Breast epithelium (tissue), 4 donors: ENCODE measurements around the gene SHH. TPM values are rescaled to one million over a fixed set of nuclear protein-coding genes. Genes with fewer than 3 reads are reported as not detected.

Experiments
- DNase-seq, 2 donors: peaks; one replicate each; pipeline ENCODE4 v3.0.0-alpha.2; 2019; ENCODE audit warnings: low spot score in 2 of 2
- H3K27ac ChIP-seq, 2 donors: fragments of 200-600 bp; sonication (generic) in 1 of 2; one replicate each; pipeline ENCODE4 v1.5.1; 2016 to 2019; ENCODE audit warnings: mild to moderate bottlenecking in 1 of 2
- H3K27me3 ChIP-seq, 2 donors: fragments of 200-600 bp; sonication (generic) in 1 of 2; one replicate each; pipeline versions ENCODE4 v1.5.1 to v1.6.0; 2017 to 2019; ENCODE audit warnings: control low read depth in 1 of 2, mild to moderate bottlenecking in 1 of 2
- H3K36me3 ChIP-seq: fragments of 200-600 bp; one replicate; pipeline ENCODE4 v1.5.1; 2019
- H3K4me1 ChIP-seq, 2 donors: fragments of 200-600 bp; sonication (generic); one replicate each; pipeline ENCODE4 v1.5.1; 2016 to 2019; ENCODE audit warnings: control low read depth in 1 of 2
- H3K4me3 ChIP-seq, 3 donors: fragments of 200-600 bp; sonication (generic); 1 replicate in 2 of 3; 2 replicates in 1 of 3; pipeline ENCODE4 v1.5.1; 2016 to 2019; ENCODE audit warnings: mild to moderate bottlenecking in 3 of 3, moderate library complexity in 2 of 3
- H3K9me3 ChIP-seq, 2 donors: fragments of 200-600 bp; sonication (generic) in 1 of 2; one replicate each; pipeline ENCODE4 v1.5.1; 2016 to 2019; ENCODE audit warnings: control low read depth in 1 of 2
- POLR2A ChIP-seq: fragments of 450-650 bp; IDR thresholded peaks from one replicate; pipeline ENCODE4 v1.6.1; 2016; ENCODE audit warnings: antibody characterized with exemption, mild to moderate bottlenecking, moderate library complexity
- POLR2AphosphoS5 ChIP-seq, 3 donors: sonication (generic); formaldehyde crosslinking; IDR thresholded peaks; one replicate each; pipeline ENCODE4 v1.6.1; 2017; ENCODE audit warnings: antibody characterized with exemption in 3 of 3
- intact Hi-C: fragments of 100-400 bp; cut with DNase I; formaldehyde crosslinking; loops from one replicate; pipeline ENCODE4 v1.15.1; 2023; ENCODE audit warnings: low total_unique reads
- total RNA-seq, 3 donors: library from RNA; depleted of rRNA; stranded (reverse); fragments of >200 nt; gene quantifications; one replicate each; pipeline ENCODE4 v1.1.0, GENCODE V29; 2016
- TF ChIP-seq, protein P1 (sequence below), 3 donors: fragments of 450-650 bp; IDR thresholded peaks; one replicate each; pipeline ENCODE4 v1.5.1; 2016 to 2017; ENCODE audit warnings: antibody characterized with exemption in 3 of 3, mild to moderate bottlenecking in 3 of 3, moderate library complexity in 3 of 3

The SHH gene
- total RNA-seq, 3 donors from 2014 or later: not detected

DNA sequence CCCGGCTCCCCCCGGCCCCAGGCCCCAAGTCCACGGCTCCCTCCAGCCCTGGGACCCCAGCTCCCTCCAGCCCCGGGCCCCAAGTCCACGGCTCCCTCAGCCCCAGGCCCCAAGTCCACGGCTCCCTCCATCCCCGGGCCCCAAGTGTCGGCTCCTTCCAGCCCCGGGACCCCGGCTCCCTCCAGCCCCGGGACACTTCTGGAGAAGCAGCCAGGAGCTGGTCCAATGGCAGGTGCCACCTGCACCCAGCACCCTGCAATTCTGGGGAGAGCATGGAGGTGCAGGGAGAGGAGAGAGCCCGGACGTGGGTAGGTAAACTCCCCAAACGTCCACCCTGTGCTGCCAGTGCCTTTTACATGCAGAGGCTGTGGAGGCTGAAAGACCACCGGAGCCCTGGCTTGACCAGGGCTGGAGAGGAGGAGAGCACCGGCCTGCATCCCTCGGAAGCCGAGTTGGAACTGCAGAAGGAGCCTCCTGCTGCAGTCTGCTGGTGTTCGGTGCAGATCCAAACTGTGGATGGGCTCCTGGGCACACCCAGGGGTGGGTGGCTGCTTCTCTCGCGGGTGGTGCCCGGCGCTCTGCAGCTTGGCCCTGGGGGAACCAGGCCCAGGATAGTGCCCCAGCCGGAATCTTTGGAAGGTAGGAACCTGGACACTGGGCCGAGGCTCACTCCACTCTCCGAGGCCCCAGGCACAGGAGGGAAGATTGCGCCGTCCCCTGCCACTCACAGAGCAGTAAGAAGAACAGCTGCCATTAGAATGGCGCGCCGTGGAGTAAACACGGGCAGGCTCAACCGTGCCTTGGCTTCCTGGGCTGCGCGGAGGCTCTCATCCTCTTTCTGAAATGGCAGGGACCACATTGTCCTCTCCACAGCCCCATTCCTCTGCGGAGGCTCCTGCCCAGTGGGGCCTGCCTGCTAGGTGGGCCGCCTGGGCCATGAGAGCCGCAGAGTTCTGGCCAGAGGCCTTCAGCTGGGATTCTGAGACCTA lies 14.7 kb downstream of the SHH start:
- no peaks in the 10 kb centered on the region for H3K36me3 ChIP-seq
- H3K27me3 ChIP-seq: peaks cover 0 to 48% of the 10 kb centered on the region in 2 donors
- H3K27ac ChIP-seq: no peak overlapping the region
- intact Hi-C loops: no loop called here
- DNase-seq: no peak
- peak overlapping the region in 1 of 3 donors; percentile 39 for H3K4me3 ChIP-seq
- no peaks in the 10 kb centered on the region for H3K9me3 ChIP-seq
- no peaks in the 10 kb centered on the region for H3K4me1 ChIP-seq
- TF ChIP-seq, protein P1, sequence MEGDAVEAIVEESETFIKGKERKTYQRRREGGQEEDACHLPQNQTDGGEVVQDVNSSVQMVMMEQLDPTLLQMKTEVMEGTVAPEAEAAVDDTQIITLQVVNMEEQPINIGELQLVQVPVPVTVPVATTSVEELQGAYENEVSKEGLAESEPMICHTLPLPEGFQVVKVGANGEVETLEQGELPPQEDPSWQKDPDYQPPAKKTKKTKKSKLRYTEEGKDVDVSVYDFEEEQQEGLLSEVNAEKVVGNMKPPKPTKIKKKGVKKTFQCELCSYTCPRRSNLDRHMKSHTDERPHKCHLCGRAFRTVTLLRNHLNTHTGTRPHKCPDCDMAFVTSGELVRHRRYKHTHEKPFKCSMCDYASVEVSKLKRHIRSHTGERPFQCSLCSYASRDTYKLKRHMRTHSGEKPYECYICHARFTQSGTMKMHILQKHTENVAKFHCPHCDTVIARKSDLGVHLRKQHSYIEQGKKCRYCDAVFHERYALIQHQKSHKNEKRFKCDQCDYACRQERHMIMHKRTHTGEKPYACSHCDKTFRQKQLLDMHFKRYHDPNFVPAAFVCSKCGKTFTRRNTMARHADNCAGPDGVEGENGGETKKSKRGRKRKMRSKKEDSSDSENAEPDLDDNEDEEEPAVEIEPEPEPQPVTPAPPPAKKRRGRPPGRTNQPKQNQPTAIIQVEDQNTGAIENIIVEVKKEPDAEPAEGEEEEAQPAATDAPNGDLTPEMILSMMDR (IDR thresholded peaks at IDR 0.05): no peak
- no peak for TF ChIP-seq POLR2AphosphoS5 (IDR thresholded peaks at IDR 0.05)
- no peak for TF ChIP-seq POLR2A

DNA sequence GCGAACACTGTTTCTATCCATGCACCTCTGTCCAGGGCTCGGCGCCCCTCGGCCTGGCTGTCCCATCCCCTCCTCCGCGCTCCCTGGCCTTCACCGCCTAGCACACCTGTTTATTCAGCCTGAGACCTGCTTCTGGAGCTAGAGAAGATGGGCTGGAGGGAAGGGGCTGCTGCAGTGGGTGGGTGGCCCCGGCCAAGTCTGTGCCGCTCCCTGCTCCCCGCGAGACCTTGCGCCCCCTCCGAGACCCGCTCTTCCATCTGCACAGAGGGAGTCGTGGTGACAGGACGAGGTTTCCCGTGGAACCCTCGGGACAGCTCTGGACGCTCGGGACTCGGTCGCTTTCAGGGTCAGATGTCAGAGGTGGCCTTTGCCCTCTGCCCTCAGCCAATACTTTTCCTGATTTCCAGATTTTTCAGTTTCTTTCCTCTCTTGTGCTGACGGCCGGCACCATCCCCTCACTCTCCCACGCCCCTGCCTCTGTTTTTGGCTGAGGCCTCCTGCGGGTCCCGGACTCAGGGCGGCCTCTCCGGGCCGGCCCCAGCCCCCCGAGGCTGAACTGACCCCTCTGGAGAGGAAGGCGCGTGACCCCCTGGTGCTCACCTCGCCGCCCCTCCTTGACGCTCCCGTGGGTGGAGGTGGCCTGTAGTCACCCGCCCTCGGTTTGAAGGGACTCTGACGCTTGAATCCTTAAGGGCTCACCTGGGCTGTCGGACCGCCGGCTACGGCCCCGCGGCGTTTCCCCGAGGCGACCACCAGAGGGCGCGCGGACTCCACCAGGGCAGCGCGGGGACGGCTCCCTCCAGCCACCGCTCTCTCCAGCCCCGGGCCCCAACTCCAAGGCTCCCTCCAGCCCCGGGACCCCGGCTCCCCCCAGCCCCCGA lies 15.6 kb downstream of the SHH start:
- H3K36me3 ChIP-seq: no peaks in the 10 kb centered on the region
- TF ChIP-seq, protein P1 (IDR thresholded peaks at IDR 0.05): peak in 2 of 3 donors; percentile 64 to 71
- no peak for TF ChIP-seq POLR2AphosphoS5 (IDR thresholded peaks at IDR 0.05)
- DNase-seq: no peak
- H3K27me3 ChIP-seq: peaks cover 0 to 43% of the 10 kb centered on the region in 2 donors
- no peaks in the 10 kb centered on the region for H3K4me1 ChIP-seq
- intact Hi-C loops: no loop called here
- no peaks in the 10 kb centered on the region for H3K9me3 ChIP-seq
- H3K4me3 ChIP-seq: peak overlapping the region in 1 of 3 donors; percentile 39
- no peak overlapping the region for H3K27ac ChIP-seq

DNA sequence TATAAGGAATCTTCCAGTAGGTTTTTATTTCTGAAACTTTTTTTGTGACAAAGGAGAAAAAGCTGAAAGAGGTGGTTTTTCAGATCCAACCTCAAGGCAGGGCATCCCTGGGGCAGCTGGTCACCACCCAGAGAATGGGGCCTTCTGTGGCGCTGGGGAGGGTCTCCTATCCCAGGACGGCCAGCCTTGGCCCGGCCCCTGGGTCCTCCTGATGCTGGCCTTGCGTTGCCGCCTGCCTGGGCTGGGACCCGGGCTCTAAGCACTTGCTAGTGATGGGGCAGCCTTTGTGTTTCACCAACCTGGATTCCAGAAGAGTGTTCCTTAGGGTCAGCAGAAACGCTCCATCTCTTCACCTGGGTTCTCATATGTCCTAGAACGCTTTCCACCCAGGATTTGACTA lies 16.3 kb downstream of the SHH start:
- Histone ChIP-seq H3K27ac (no peak overlapping the region), H3K4me1 (no peaks in the 10 kb centered on the region), H3K36me3 (no peaks in the 10 kb centered on the region), H3K27me3 (peaks cover 0 to 38% of the 10 kb centered on the region in 2 donors), H3K9me3 (no peaks in the 10 kb centered on the region), H3K4me3 (no peak overlapping the region)
- TF ChIP-seq POLR2AphosphoS5 (IDR thresholded peaks at IDR 0.05): no peak
- TF ChIP-seq, protein P1 (IDR thresholded peaks at IDR 0.05): no peak
- no peak for TF ChIP-seq POLR2A
- DNase-seq: no peak
- intact Hi-C loops: no loop called here

DNA sequence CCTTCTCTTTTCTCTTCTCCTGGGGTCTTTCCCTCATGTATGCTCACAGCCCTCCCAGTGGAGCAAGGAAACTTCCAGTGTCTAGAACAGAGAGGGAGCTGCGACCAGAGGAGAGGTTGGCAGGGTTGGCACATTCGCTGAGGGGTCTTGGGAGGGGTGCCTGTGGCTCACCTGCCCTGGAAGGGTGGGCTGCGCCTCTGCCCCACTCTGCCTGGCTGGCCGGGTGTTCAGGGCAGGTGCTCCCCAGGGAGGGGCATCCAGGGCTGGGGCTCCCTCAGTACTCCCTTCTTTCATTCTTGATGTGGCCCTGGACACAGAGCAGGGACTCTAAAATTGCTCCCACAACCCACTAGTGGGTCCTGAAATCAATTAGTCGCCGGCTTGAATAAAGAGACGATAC lies 16.9 kb downstream of the SHH start:
- Histone ChIP-seq H3K4me1 (no peaks in the 10 kb centered on the region), H3K27me3 (peaks cover 0 to 32% of the 10 kb centered on the region in 2 donors), H3K27ac (no peak overlapping the region), H3K4me3 (no peak overlapping the region), H3K9me3 (no peaks in the 10 kb centered on the region), H3K36me3 (no peaks in the 10 kb centered on the region)
- DNase-seq: no peak
- intact Hi-C loops: no loop called here
- TF ChIP-seq, protein P1 (IDR thresholded peaks at IDR 0.05): no peak
- TF ChIP-seq POLR2AphosphoS5 (IDR thresholded peaks at IDR 0.05): no peak
- TF ChIP-seq POLR2A: no peak
